ENCODE data around the gene LRIG2.
"Not testable (repeated sequence)": the region's sequence is repeated elsewhere in the genome, so short reads cannot be mapped to it uniquely, and the experiment has no call there.

LRIG2 gene

DNA sequence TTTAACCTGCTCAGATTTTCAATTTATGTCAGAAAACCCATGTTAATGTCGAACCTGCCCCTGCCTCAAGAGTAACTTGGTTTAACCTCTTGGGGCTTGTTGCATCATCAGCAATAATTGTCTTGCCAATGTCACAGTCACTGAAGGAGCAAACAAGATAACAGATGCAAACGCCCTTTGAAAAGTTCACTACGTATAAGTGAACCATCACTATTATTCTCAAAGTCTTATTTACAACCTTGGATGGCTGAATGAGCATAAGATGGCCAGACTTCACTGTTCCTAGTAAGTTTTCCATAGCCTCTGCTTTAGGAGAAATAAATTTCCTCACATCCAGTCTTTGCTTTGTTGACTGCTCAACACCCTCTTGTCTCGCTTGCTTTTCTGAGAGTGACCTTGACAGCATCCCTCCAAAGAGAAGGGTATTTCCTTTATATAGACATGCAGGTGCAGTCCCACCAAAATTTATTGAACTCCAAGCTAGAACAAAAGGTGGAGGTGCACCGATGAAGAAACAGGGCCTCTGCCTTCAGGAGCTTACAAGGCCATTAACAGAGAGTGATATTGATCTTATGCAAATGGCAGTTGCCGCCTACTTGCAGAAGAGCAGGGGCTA is 749 bp upstream of the LRIG2 start:
- TF ChIP-seq, protein P1, sequence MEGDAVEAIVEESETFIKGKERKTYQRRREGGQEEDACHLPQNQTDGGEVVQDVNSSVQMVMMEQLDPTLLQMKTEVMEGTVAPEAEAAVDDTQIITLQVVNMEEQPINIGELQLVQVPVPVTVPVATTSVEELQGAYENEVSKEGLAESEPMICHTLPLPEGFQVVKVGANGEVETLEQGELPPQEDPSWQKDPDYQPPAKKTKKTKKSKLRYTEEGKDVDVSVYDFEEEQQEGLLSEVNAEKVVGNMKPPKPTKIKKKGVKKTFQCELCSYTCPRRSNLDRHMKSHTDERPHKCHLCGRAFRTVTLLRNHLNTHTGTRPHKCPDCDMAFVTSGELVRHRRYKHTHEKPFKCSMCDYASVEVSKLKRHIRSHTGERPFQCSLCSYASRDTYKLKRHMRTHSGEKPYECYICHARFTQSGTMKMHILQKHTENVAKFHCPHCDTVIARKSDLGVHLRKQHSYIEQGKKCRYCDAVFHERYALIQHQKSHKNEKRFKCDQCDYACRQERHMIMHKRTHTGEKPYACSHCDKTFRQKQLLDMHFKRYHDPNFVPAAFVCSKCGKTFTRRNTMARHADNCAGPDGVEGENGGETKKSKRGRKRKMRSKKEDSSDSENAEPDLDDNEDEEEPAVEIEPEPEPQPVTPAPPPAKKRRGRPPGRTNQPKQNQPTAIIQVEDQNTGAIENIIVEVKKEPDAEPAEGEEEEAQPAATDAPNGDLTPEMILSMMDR (conservative IDR thresholded peaks at IDR 0.05; ENCODE audit: control insufficient read depth, insufficient read depth, low read depth, low read length): no peak
- H3K4me3 ChIP-seq (ENCODE audit: control insufficient read depth, low read depth, low read length): peak overlapping the region; percentile 96
- DNase-seq (ENCODE audit: low read depth): no peak

DNA sequence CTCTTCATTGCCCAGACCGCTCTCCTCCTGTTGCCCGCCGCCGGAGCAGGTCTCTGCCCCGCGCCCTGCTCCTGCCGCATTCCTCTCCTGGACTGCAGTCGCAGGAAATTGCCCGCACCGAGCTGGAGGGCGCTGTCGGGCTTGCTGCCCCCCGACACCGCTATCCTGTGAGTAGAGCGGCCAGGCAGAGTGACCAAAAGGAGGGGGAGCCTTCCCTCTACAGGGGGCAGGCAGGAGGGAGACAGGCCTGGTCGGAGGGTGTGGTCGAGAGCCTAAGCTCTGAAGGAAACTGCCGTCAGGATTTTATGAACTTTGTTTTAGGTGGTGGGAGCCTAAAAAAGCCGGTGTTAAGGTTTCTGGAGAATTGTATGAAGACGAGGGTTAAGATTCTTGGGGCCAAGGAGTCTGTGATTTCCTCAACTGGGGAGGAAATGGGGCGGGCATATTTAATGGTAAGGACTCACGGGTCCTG is 517 bp downstream of the LRIG2 start:
- DNase-seq (ENCODE audit: low read depth): peak; percentile 60
- peak overlapping the region; percentile 96 for H3K4me3 ChIP-seq (ENCODE audit: control insufficient read depth, low read depth, low read length)
- TF ChIP-seq, protein P1 (conservative IDR thresholded peaks at IDR 0.05; ENCODE audit: control insufficient read depth, insufficient read depth, low read depth, low read length): peak; percentile 38

DNA sequence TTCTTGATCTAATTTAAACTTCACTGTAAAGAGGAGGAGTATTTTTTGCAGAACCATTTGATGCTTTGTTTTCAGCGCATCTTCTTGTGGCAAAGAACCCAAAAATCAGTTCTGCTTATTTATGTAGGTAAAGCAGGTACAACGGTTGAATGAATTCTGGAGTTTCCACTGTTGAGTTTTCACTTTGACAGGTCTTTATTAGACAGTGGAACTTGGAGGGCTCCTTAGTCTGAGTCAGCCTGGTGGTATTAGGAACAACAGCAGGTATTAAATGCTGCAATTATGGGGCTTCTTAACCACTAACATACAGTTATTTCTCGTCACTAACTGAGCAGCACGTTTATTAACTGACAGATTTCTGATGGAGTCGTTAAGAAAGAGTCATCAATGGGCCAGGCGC is 1.2 kb downstream of the LRIG2 start:
- no peak for DNase-seq (ENCODE audit: low read depth)
- TF ChIP-seq, protein P1 (conservative IDR thresholded peaks at IDR 0.05; ENCODE audit: control insufficient read depth, insufficient read depth, low read depth, low read length): no peak
- peak overlapping the region; percentile 96 for H3K4me3 ChIP-seq (ENCODE audit: control insufficient read depth, low read depth, low read length)

DNA sequence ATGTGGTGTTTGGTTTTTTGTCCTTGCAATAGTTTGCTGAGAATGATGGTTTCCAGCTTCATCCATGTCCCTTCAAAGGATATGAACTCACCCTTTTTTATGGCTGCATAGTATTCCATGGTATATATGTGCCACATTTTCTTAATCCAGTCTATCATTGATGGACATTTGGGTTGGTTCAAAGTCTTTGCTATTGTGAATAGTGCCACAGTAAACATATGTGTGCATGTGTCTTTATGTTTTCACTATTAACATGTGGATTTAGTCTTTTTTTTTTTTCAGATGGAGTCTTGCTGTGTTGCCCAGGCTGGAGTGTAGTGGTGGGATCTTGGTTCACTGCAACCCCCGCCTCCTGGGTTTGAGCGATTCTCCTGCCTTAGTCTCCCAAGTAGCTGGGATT is 5.0 kb downstream of the LRIG2 start:
- not testable (repeated sequence) for H3K4me3 ChIP-seq (ENCODE audit: control insufficient read depth, low read depth, low read length); DNase-seq (ENCODE audit: low read depth)

DNA sequence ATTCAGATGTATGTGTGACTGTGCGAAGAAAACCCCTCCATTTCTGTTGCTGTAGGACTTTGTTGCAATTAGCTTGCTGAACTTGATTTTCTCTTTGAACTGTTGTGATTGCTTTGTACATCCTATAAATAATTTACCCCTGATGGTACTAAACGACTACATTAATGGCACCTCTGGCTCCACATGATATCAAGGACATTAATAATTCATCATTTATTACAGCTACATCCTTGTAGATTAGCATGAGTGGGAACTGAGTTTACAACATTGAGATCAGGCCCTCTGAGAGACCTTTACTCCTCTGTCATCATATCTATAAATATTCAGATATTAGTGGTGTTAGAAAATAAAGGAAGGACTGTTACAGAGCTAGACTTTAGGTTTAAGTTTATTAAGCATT is 13.5 kb downstream of the LRIG2 start:
- H3K4me3 ChIP-seq (ENCODE audit: control insufficient read depth, low read depth, low read length): no peak overlapping the region
- TF ChIP-seq, protein P1 (conservative IDR thresholded peaks at IDR 0.05; ENCODE audit: control insufficient read depth, insufficient read depth, low read depth, low read length): no peak
- no peak for DNase-seq (ENCODE audit: low read depth)

DNA sequence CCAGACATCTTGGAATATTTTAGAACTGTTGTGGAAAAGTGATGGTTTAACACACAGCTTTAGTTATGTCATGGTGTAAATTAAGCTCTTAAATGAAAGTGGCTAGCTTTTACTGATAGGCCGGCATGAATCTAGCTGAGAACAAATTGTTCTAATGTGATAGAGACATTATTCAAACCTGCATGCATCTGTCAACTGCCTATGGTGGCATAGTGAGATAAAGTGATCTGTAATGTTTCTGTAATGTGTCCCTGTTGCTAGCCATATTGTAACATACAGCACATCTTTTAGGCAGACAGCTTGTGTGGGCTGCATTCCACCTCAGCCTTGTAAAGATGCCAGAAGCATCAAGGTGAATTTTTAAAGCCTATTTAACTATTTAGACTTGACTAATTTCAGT is 16.0 kb downstream of the LRIG2 start:
- TF ChIP-seq, protein P1 (conservative IDR thresholded peaks at IDR 0.05; ENCODE audit: control insufficient read depth, insufficient read depth, low read depth, low read length): no peak
- DNase-seq (ENCODE audit: low read depth): no peak
- H3K4me3 ChIP-seq (ENCODE audit: control insufficient read depth, low read depth, low read length): no peak overlapping the region

DNA sequence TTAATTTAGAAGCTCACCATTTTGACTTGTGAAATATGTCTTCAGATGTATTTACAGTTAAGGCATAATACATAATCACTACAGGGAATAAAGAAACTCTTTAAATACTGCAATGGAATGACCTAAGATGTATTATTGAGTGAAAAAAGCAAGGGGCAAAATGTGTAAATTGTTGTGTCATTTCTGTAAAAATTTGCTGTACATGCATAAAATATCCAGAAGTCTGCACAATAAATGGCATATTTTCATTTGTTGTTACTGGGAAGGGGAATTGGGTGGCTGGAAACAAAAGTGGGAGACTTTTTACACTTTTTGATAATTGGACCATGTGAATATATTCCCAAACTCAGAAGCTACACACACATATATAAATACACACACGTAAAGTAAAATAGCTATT is 17.1 kb downstream of the LRIG2 start:
- DNase-seq (ENCODE audit: low read depth): no peak
- H3K4me3 ChIP-seq (ENCODE audit: control insufficient read depth, low read depth, low read length): no peak overlapping the region
- TF ChIP-seq, protein P1 (conservative IDR thresholded peaks at IDR 0.05; ENCODE audit: control insufficient read depth, insufficient read depth, low read depth, low read length): no peak

Data from fibroblast of mammary gland (primary cell).